Stimulated activated naive B cell treated with anti-CD40 and anti-IgM and Interleukin-4, amounts not matched to agents 10 μg/mL and 1 μg/mL and 100 μg/mL, for 72 hours (primary cell): ENCODE measurements around the gene FAM107B.
"Not testable (repeated sequence)": the region's sequence is repeated elsewhere in the genome, so short reads cannot be mapped to it uniquely, and the experiment has no call there.

Experiments used
- ATAC-seq, 2 donors: fragments of 150-1000 bp; cut with Tn5 transposase; replicated peaks; 2 replicates each; pipeline ENCODE4 v1.10.0; 2021; ENCODE audit warnings: moderate library complexity in 1 of 2
- DNase-seq: peaks from one replicate; pipeline ENCODE4 v3.0.0; 2021
- H3K27ac Mint-ChIP-seq: one replicate; pipeline ENCODE4 v1.8.0; 2022; ENCODE audit warnings: mild to moderate bottlenecking, mixed read lengths
- H3K27me3 Mint-ChIP-seq, 2 donors: one replicate each; pipeline ENCODE4 v1.8.0; 2022; ENCODE audit warnings: mixed read lengths in 2 of 2
- H3K36me3 Mint-ChIP-seq, 2 donors: one replicate each; pipeline ENCODE4 v1.8.0; 2022; ENCODE audit warnings: mixed read lengths in 2 of 2, mild to moderate bottlenecking in 1 of 2
- H3K4me1 Mint-ChIP-seq, 2 donors: one replicate each; pipeline ENCODE4 v1.8.0; 2022; ENCODE audit warnings: mixed read lengths in 2 of 2, mild to moderate bottlenecking in 1 of 2
- H3K4me3 Mint-ChIP-seq, 2 donors: one replicate each; pipeline ENCODE4 v1.8.0; 2022; ENCODE audit warnings: mild to moderate bottlenecking in 2 of 2, mixed read lengths in 2 of 2, moderate library complexity in 1 of 2
- H3K9me3 Mint-ChIP-seq, 2 donors: one replicate each; pipeline ENCODE4 v1.8.0; 2022; ENCODE audit warnings: mixed read lengths in 2 of 2, mild to moderate bottlenecking in 1 of 2

The FAM107B gene

GRCh38 chr10:14665865-14666857, 108.5 kb downstream of the FAM107B start:
- peaks cover 12 to 14% of the 10 kb centered on the region in 2 donors for H3K9me3 Mint-ChIP-seq
- peaks cover 7 to 14% of the 10 kb centered on the region in 2 donors for H3K36me3 Mint-ChIP-seq
- no peak for DNase-seq
- no peak overlapping the region for H3K27ac Mint-ChIP-seq
- no peak for ATAC-seq
- no peaks in the 10 kb centered on the region for H3K27me3 Mint-ChIP-seq
- peaks cover 16 to 24% of the 10 kb centered on the region in 2 donors for H3K4me1 Mint-ChIP-seq
- H3K4me3 Mint-ChIP-seq: no peak overlapping the region

GRCh38 chr10:14665304-14665703, 109.4 kb downstream of the FAM107B start:
- H3K27ac Mint-ChIP-seq: no peak overlapping the region
- H3K27me3 Mint-ChIP-seq: no peaks in the 10 kb centered on the region
- ATAC-seq: no peak
- no peak for DNase-seq
- H3K4me3 Mint-ChIP-seq: no peak overlapping the region
- H3K4me1 Mint-ChIP-seq: peaks cover 25 to 32% of the 10 kb centered on the region in 2 donors
- H3K36me3 Mint-ChIP-seq: peaks cover 7 to 21% of the 10 kb centered on the region in 2 donors
- H3K9me3 Mint-ChIP-seq: peaks cover 18 to 19% of the 10 kb centered on the region in 2 donors

DNA sequence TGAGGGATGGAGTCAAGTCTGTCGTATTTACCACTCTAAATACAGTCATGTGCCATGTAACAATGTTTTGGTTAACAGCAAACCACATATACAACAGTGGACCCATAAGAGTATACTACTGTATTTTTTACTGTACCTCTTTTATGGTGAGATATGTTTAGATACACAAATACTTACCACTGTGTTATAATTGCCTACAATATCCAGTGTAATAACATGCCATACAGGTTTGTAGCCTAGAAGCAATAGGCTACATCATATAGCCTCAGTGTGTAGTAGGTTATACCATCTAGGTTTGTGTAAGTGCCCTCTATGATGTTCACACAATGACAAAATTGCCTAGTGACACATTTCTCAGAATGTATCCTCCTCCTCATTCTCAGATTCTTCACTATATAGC, 110.4 kb downstream of the FAM107B start:
- Mint-ChIP-seq H3K36me3 (peaks cover 7 to 21% of the 10 kb centered on the region in 2 donors), H3K4me3 (no peak overlapping the region), H3K27me3 (no peaks in the 10 kb centered on the region), H3K4me1 (peaks cover 25 to 42% of the 10 kb centered on the region in 2 donors), H3K27ac (no peak overlapping the region), H3K9me3 (peaks cover 18 to 19% of the 10 kb centered on the region in 2 donors)
- DNase-seq (no peak), ATAC-seq (no peak)

- peaks cover 20 to 24% of the 10 kb centered on the region in 2 donors for H3K9me3 Mint-ChIP-seq
- no peak overlapping the region for H3K4me3 Mint-ChIP-seq
- peak overlapping the region; percentile 96 for H3K27ac Mint-ChIP-seq
- no peak for DNase-seq
- H3K4me1 Mint-ChIP-seq: peaks cover 47 to 67% of the 10 kb centered on the region in 2 donors
- H3K27me3 Mint-ChIP-seq: no peaks in the 10 kb centered on the region
- H3K36me3 Mint-ChIP-seq: peaks cover 7 to 21% of the 10 kb centered on the region in 2 donors
- ATAC-seq: no peak
These were observed 112.9 kb downstream of the FAM107B start for GRCh38 chr10:14661818-14662217.

- no peaks in the 10 kb centered on the region for H3K27me3 Mint-ChIP-seq
- H3K27ac Mint-ChIP-seq: peak overlapping the region; percentile 96
- peaks cover 0 to 12% of the 10 kb centered on the region in 2 donors for H3K36me3 Mint-ChIP-seq
- peaks cover 53 to 76% of the 10 kb centered on the region in 2 donors for H3K4me1 Mint-ChIP-seq
- DNase-seq: no peak
- H3K4me3 Mint-ChIP-seq: peak overlapping the region in 1 of 2 donors; percentile 47
- peaks cover 11 to 14% of the 10 kb centered on the region in 2 donors for H3K9me3 Mint-ChIP-seq
- ATAC-seq: no peak
These were observed 113.9 kb downstream of the FAM107B start for GRCh38 chr10:14660831-14661230.

GRCh38 chr10:14659626-14660196, 115.0 kb downstream of the FAM107B start:
- ATAC-seq: peak; percentile 81 to 84
- peaks cover 8 to 13% of the 10 kb centered on the region in 2 donors for H3K9me3 Mint-ChIP-seq
- H3K27me3 Mint-ChIP-seq: no peaks in the 10 kb centered on the region
- H3K4me3 Mint-ChIP-seq: peak overlapping the region; percentile 53 to 57
- peaks cover 56 to 85% of the 10 kb centered on the region in 2 donors for H3K4me1 Mint-ChIP-seq
- H3K36me3 Mint-ChIP-seq: peaks cover 0 to 11% of the 10 kb centered on the region in 2 donors
- DNase-seq: peak; percentile 71
- H3K27ac Mint-ChIP-seq: peak overlapping the region; percentile 96

DNA sequence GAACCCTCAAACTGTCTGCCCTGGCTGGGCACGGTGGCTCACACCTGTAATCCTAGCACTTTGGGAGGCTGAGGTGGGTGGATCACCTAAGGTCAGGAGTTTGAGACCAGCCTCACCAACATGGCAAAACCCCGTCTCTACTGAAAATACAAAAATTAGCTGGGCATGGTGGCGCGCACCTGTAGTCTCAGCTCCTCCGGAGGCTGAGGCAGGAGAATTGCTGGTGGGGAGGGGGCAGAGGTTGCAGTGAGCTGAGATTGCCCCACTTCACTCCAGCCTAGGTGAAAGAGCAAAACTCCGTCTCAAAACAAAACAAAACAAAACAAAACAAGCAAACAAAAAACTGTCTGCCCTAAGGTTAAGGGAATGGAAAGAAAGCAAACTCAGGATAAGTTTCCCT, 115.6 kb downstream of the FAM107B start:
- Mint-ChIP-seq H3K36me3 (peaks cover 0 to 11% of the 10 kb centered on the region in 2 donors), H3K4me3 (peak overlapping the region; percentile 53 to 57), H3K4me1 (peaks cover 58 to 91% of the 10 kb centered on the region in 2 donors), H3K27ac (peak overlapping the region; percentile 96), H3K9me3 (peaks cover 8 to 13% of the 10 kb centered on the region in 2 donors)
- not testable (repeated sequence) for ATAC-seq, DNase-seq, H3K27me3 Mint-ChIP-seq

DNA sequence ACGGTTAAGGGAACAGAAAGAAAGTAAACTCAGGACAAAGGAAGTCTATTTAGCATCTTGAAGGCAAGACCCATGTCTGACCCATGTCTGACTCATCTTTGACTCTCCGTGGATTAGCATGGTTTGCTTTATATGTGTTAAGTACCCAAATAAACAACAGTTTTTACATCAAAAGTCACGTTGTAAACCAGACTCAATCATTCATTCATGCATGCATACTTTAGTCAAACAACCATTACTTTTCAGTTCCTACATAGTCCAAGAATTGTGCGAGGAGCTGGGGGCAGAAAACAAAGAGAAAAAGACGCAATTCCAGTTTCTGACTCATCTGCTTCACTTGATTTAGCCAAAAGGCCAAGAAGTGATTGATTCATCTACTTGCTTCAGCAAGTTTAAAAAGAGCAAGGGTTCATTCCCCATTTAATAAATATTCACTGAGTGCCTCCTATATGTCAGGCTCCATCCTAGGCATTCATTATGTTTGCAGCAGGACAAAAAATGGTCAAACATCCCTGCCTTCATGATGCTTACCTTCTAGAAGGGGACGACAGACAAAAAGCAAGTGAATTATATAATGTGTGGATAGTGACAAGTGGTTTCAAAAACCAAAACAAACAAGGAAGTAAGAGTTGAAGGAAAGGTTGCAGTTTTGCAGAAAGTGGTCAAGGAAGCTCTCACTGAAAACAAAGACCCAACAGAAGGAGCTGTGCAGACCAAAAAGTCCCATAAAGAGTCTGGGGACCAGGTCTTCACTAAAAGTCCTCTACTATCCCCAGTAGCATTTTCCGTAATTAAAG, 116.2 kb downstream of the FAM107B start:
- peaks cover 6 to 13% of the 10 kb centered on the region in 2 donors for H3K9me3 Mint-ChIP-seq
- peaks cover 0 to 7% of the 10 kb centered on the region in 2 donors for H3K36me3 Mint-ChIP-seq
- H3K27ac Mint-ChIP-seq: peak overlapping the region; percentile 96
- peaks cover 62 to 97% of the 10 kb centered on the region in 2 donors for H3K4me1 Mint-ChIP-seq
- DNase-seq (peak; percentile 41), ATAC-seq (peak; percentile 52 to 59)
- H3K4me3 Mint-ChIP-seq: peak overlapping the region; percentile 57 to 74
- no peaks in the 10 kb centered on the region for H3K27me3 Mint-ChIP-seq

DNA sequence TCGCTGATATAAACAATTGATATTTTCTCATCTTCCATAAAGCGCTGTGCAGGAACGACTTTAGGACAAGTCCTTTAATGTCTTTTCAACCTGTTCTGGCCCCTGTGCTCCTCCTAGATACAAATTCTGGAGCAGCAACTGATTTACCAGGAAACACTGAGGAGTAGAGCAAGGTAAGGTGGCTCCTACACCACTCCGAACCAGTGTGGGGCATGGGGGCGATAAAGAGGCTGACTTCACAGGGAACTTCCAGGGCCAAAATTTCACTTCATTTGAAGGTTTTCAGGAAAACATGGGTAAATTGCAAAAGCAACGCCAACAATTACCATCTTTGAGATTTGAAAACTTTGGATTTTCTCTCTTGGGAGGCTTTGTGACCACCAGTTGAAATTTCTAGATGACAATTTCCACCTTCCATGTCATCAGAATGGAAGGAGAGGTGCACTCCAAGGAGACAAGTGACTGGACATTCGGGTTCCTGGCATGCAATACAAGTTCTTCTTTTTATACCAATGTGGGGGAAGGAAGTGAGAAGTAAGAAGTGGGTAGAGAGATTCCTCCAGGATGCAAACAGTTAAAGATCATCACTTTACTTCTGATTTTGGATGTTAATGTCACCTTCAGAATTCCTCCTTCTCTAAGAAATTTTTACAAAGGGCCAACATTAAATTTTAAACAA, 118.5 kb downstream of the FAM107B start:
- Mint-ChIP-seq H3K4me1 (peaks cover 55 to 90% of the 10 kb centered on the region in 2 donors), H3K36me3 (peaks cover 0 to 7% of the 10 kb centered on the region in 2 donors), H3K9me3 (peaks cover 6 to 13% of the 10 kb centered on the region in 2 donors), H3K4me3 (no peak overlapping the region), H3K27ac (peak overlapping the region; percentile 71), H3K27me3 (no peaks in the 10 kb centered on the region)
- DNase-seq (no peak), ATAC-seq (no peak)

DNA sequence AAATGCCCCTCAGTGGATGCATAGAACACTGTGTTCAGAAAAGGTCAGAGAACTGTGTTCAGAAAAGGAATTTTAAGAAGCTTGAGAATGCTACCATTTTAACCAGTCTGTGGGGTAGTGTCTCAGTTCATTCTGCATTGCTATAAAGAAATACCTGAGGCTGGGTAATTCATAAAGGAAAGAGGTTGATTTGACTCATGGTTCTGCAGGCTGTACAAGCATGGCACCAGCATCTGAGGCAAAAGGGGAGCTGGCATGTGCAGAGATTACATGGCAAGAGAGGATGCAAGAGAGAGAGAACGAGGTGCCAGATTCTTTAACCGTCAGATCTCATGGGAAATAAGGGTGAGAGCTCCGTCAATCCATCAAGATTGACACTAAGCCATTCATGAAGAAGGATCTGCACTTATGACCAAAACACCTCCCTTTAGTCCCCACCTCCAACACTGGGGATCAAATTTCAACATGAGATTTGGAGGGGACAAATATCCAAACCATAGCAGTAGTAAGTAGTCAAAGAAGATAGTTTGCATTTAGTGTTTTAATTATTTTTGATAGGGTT, 119.8 kb downstream of the FAM107B start:
- DNase-seq (no peak), ATAC-seq (no peak)
- Mint-ChIP-seq H3K4me1 (peaks cover 49 to 86% of the 10 kb centered on the region in 2 donors), H3K27me3 (no peaks in the 10 kb centered on the region), H3K9me3 (peaks cover 2 to 6% of the 10 kb centered on the region in 2 donors), H3K27ac (no peak overlapping the region), H3K36me3 (no peaks in the 10 kb centered on the region), H3K4me3 (no peak overlapping the region)

- Mint-ChIP-seq H3K4me1 (peaks cover 51 to 86% of the 10 kb centered on the region in 2 donors), H3K27ac (peak overlapping the region; percentile 47), H3K4me3 (no peak overlapping the region), H3K9me3 (peaks cover 0 to 3% of the 10 kb centered on the region in 2 donors), H3K27me3 (no peaks in the 10 kb centered on the region), H3K36me3 (no peaks in the 10 kb centered on the region)
- no peak for DNase-seq
- ATAC-seq: peak; percentile 15 to 31
These were observed 121.2 kb downstream of the FAM107B start for GRCh38 chr10:14653271-14654161.

- H3K27ac Mint-ChIP-seq: no peak overlapping the region
- ATAC-seq (no peak), DNase-seq (no peak)
- peaks cover 50 to 86% of the 10 kb centered on the region in 2 donors for H3K4me1 Mint-ChIP-seq
- H3K27me3 Mint-ChIP-seq: no peaks in the 10 kb centered on the region
- H3K4me3 Mint-ChIP-seq: no peak overlapping the region
- no peaks in the 10 kb centered on the region for H3K9me3 Mint-ChIP-seq
- no peaks in the 10 kb centered on the region for H3K36me3 Mint-ChIP-seq
These were observed 121.9 kb downstream of the FAM107B start for GRCh38 chr10:14652816-14653215.
